Transverse colon (tissue), 4 donors: ENCODE results near the gene DTD1. TPM values are rescaled to one million over a fixed set of nuclear protein-coding genes. Genes with fewer than 3 reads are reported as not detected.
A peak's percentile ranks its signal among the peaks of the same experiment; 100 is the strongest.

ENCODE experiments used
- DNase-seq: peaks from one replicate; pipeline ENCODE4 v3.0.0-alpha.2; 2019
- H3K27ac ChIP-seq, 4 donors: fragments of 200-600 bp; sonication (generic); 2 replicates each; pipeline ENCODE4 v1.5.1; 2016 to 2018; ENCODE audit warnings: inconsistent platforms in 4 of 4
- H3K27me3 ChIP-seq: fragments of 200-600 bp; sonication (generic); 2 replicates; pipeline ENCODE4 v1.5.1; 2017; ENCODE audit warnings: inconsistent platforms
- H3K36me3 ChIP-seq, 4 donors: fragments of 200-600 bp; sonication (generic); 2 replicates each; pipeline ENCODE4 v1.5.1; 2017 to 2019; ENCODE audit warnings: inconsistent platforms in 4 of 4
- H3K4me1 ChIP-seq, 4 donors: fragments of 200-600 bp; sonication (generic); 2 replicates each; pipeline ENCODE4 v1.5.1; 2017 to 2020; ENCODE audit warnings: inconsistent platforms in 4 of 4
- H3K4me3 ChIP-seq, 4 donors: fragments of 200-600 bp; sonication (generic); 1 replicate in 1 of 4; 2 replicates in 3 of 4; pipeline versions ENCODE4 v1.5.1 to v1.6.1; 2017 to 2019; ENCODE audit warnings: inconsistent platforms in 4 of 4
- H3K9me3 ChIP-seq, 2 donors: fragments of 200-600 bp; sonication (generic); 2 replicates each; pipeline ENCODE4 v1.5.1; 2017 to 2019; ENCODE audit warnings: inconsistent platforms in 2 of 2
- CTCF ChIP-seq, 5 experiments: fragments of 200-600 bp in 3 of 5; fragments of 450-650 bp in 2 of 5; sonication (generic) in 3 of 5; IDR thresholded peaks; 1 replicate in 2 of 5; 2 replicates in 3 of 5; pipeline ENCODE4 v1.5.1; 2016 to 2017; ENCODE audit warnings: antibody characterized with exemption in 5 of 5, inconsistent platforms in 3 of 5, mild to moderate bottlenecking in 2 of 5, moderate library complexity in 1 of 5
- EP300 ChIP-seq: sonication (generic); formaldehyde crosslinking; IDR thresholded peaks from one replicate; pipeline ENCODE4 v1.6.1; 2017; ENCODE audit warnings: antibody characterized with exemption, low read depth
- POLR2A ChIP-seq: fragments of 450-650 bp; IDR thresholded peaks from one replicate; pipeline ENCODE4 v1.6.1; 2016; ENCODE audit warnings: antibody characterized with exemption, mild to moderate bottlenecking, moderate library complexity
- POLR2AphosphoS5 ChIP-seq, 3 donors: sonication (generic); formaldehyde crosslinking; IDR thresholded peaks; one replicate each; pipeline ENCODE4 v1.6.1; 2016; ENCODE audit warnings: antibody characterized with exemption in 3 of 3
- WGBS, 2 donors: methylation state at CpG; one replicate each; pipeline ENCODE4 v1.1.5; 2018; ENCODE audit warnings: low coverage in 1 of 2; 5-methylcytosine and 5-hydroxymethylcytosine counted together
- in situ Hi-C, 4 donors: fragments of 200-750 bp; cut with MboI; loops; one replicate each; pipeline versions ENCODE4 v1.15.0 to v1.15.1; 2017; ENCODE audit warnings: low sequenced_read_pairs in 3 of 4, low pct_ligation_motif_present in 1 of 4, low pct_unique_long_range_greater_than_20kb in 1 of 4
- intact Hi-C: fragments of 100-400 bp; cut with DNase I; formaldehyde crosslinking; loops from one replicate; pipeline ENCODE4 v1.15.1; 2023; ENCODE audit warnings: low total_unique reads
- total RNA-seq, 4 donors: library from RNA; depleted of rRNA; stranded (reverse); fragments of >200 nt; gene quantifications; one replicate each; pipeline ENCODE4 v1.1.0, GENCODE V29; 2016

The DTD1 gene
- 10 to 100 TPM in 2 of 4 donors, 1 to 10 TPM in 2; 3.7 to 17.6 (median 9.8) TPM for total RNA-seq

DNA sequence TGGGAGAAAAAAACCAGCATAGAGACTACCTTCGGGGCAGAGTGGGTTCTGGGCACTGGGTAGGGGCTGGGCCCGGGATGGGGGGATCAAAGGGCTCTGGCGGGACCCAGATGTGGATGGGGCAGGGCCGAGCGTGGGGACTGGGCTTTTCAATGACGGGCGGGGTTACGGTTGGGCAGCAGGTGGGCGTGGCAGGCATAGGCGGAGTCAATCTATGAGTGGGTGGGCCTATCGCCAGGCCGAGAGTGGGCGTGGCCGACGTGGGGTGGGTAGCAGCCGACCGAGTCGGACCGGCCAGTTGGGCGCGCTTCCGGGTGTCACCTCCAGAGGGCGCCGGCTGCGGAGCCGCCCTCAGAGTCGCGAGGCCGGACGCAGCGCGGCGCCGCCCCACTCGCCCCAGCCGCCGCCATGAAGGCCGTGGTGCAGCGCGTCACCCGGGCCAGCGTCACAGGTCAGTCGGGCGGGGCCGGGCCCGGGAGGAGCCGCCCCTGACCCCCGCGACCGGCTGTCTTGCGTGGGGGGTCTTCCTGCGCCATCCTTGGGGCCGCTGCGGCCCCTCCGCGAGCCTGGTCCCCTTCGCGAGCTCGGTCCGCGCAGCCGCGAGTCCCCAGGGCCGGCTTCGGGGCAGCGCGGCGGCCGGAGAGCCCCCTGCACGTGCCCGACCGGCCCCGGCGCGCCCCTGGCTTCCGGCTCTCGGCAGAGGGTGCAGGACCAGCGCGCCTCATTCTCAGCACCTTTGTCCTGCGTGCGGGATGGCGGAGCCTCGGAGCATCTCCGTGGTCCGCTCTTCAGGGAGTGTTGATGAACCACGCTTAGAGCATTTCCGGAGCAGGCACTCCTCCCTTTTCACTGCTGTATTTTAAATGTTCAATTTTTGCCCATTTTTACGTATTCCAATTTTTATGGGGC lies at the start of gene DTD1:
DTD1 (plus strand) TSS at position 390 of the 909 bp plus-strand sequence; CDS start at position 409, 19 bp downstream.
- no peaks in the 10 kb centered on the region for H3K9me3 ChIP-seq
- peaks cover 0 to 14% (median 3%) of the 10 kb centered on the region in 4 donors for H3K4me1 ChIP-seq
- H3K27ac ChIP-seq = peak within 1 kb of the TSS; percentile 79 to 87 (median 82)
- in situ Hi-C loops (no loop called here), intact Hi-C loops (no loop called here)
- peak within 1 kb of the TSS; percentile 72 to 95 (median 78) for H3K4me3 ChIP-seq
- DNase-seq = peak; percentile 95
- no peaks in the 10 kb centered on the region for H3K27me3 ChIP-seq
- WGBS, 2 donors = 0 to 1% methylated on average over 5 to 52 of the region's 88 CpGs
- H3K36me3 ChIP-seq = no peaks in the 10 kb centered on the region
- TF ChIP-seq EP300 (no peak), CTCF (IDR thresholded peaks at IDR 0.05) (peak; percentile 28 to 74 (median 64)), POLR2AphosphoS5 (IDR thresholded peaks at IDR 0.05) (peak in 1 of 3 donors; percentile 10), POLR2A (no peak)

GRCh38 chr20:18541741-18542140 lies 46.1 kb upstream of the DTD1 start:
- no peaks in the 10 kb centered on the region for H3K9me3 ChIP-seq
- H3K4me3 ChIP-seq = no peak overlapping the region
- no peak overlapping the region for H3K27ac ChIP-seq
- in situ Hi-C loops = no loop called here
- DNase-seq = no peak
- H3K27me3 ChIP-seq = no peaks in the 10 kb centered on the region
- intact Hi-C loops = no loop called here
- TF ChIP-seq EP300 = no peak
- TF ChIP-seq CTCF (IDR thresholded peaks at IDR 0.05) = no peak
- no peak for TF ChIP-seq POLR2AphosphoS5 (IDR thresholded peaks at IDR 0.05)
- no peak for TF ChIP-seq POLR2A
- peaks cover 0 to 31% (median 14%) of the 10 kb centered on the region in 4 donors for H3K36me3 ChIP-seq
- WGBS, 2 donors = 85 to 91% methylated on average over 5 of the region's 5 CpGs
- no peaks in the 10 kb centered on the region for H3K4me1 ChIP-seq

- in situ Hi-C loops = no loop called here
- H3K9me3 ChIP-seq = no peaks in the 10 kb centered on the region
- H3K27me3 ChIP-seq = no peaks in the 10 kb centered on the region
- no peak overlapping the region for H3K4me3 ChIP-seq
- no peaks in the 10 kb centered on the region for H3K4me1 ChIP-seq
- no peak overlapping the region for H3K27ac ChIP-seq
- WGBS, 2 donors = 91 to 100% methylated on average over 4 of the region's 4 CpGs
- peaks cover 0 to 35% (median 12%) of the 10 kb centered on the region in 4 donors for H3K36me3 ChIP-seq
- intact Hi-C loops = no loop called here
- TF ChIP-seq EP300 (no peak), CTCF (IDR thresholded peaks at IDR 0.05) (no peak), POLR2A (no peak), POLR2AphosphoS5 (IDR thresholded peaks at IDR 0.05) (no peak)
- no peak for DNase-seq
Observed at GRCh38 chr20:18543216-18543615, 44.6 kb upstream of the DTD1 start.

DNA sequence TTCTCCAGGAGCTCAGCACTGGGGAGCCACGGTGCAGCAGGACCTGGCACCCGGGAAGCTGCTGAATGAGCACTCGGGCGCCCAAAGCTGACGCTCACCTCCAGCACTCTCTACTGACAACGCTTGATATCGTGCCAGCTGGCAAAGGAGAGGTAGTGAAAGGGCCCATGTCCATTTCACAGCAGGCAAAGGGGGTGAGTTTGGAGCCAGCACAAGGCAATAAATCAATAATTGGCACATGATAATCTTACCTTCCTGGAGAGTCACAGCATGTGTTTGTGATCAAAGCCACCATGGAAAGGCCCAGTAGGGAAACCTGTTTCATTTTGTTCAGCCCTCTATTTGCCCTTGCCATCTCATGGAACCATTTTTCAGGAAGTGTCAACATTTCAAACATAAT lies 43.9 kb upstream of the DTD1 start:
- Histone ChIP-seq H3K27me3 (no peaks in the 10 kb centered on the region), H3K4me1 (no peaks in the 10 kb centered on the region), H3K36me3 (peaks cover 0 to 42% (median 16%) of the 10 kb centered on the region in 4 donors), H3K4me3 (no peak overlapping the region), H3K27ac (no peak overlapping the region), H3K9me3 (no peaks in the 10 kb centered on the region)
- 55% methylated on average over 7 of the region's 7 CpGs; no CpG with 5 or more reads in 1 of the 2 donors for WGBS, 2 donors
- in situ Hi-C loops = no loop called here
- peak; percentile 25 for DNase-seq
- TF ChIP-seq EP300 (no peak), CTCF (IDR thresholded peaks at IDR 0.05) (no peak), POLR2AphosphoS5 (IDR thresholded peaks at IDR 0.05) (no peak)
- intact Hi-C loops = no loop called here
